ENCODE measurements around the gene MRPL37. TPM values are rescaled to one million over a fixed set of nuclear protein-coding genes. Genes with fewer than 3 reads are reported as not detected.

MRPL37 gene
- polyA plus RNA-seq, 3 donors, result 7.5 to 47.8 (median 42.5) TPM

DNA sequence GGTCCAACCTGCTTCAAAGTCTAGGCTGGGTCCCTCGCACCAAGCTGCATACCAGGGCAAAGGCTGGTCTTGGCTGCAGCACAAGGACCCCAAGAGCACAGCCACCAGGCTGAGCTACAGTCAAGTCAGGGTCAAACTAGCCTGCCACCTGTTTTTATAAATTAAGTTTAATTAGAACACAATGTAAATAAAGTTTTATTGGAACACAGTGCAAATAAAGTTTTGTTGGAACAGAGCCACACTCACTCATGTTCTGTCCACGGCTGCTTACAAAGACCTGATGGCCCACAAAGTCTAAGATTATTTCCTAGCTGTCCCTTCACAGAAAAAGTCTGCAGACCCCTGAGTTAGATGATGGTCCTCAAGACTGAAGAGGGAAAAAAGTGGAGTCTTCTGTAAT, 66.2 kb downstream of the MRPL37 start:
- intact Hi-C loops (cut with micrococcal nuclease), result no loop called here
- H3K27ac Mint-ChIP-seq, result no peak overlapping the region

DNA sequence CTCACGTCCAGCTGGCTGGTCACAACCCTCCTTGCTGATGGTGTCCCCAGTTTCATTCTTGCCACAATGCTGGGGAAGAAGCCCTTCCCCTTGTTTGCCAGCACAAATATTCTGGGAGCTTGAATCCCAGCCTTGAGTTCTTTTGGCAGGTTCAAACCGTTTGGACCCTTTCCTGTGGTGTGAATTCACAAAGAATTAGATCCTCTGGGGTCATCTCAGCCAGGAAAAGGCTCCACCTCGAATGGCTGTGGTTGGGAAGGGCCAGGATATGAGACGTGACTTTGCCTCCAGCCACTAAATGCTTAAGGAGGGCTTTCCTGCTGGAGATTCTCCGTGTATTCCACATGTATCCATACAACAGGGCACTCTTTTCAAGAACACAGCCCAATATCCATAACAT, 66.9 kb downstream of the MRPL37 start:
- Histone ChIP-seq H3K79me2 (ENCODE audit: insufficient read depth, low read length) (no peaks in the 10 kb centered on the region), H3K9me3 (replicated peaks in 1 of 2; ENCODE audit: control insufficient read depth in 1 of 2, insufficient read depth in 1 of 2, low read length in 2 of 2) (no peaks in the 10 kb centered on the region), H2AFZ (ENCODE audit: insufficient read depth, low read depth, low read length, poor library complexity, severe bottlenecking) (no peak overlapping the region), H3K36me3 (replicated peaks in 1 of 2; ENCODE audit: control insufficient read depth in 1 of 2, insufficient read depth in 2 of 2, low read length in 2 of 2) (no peaks in the 10 kb centered on the region), H3K4me2 (replicated peaks; ENCODE audit: extremely low read depth, low read length, poor library complexity, severe bottlenecking) (no peak overlapping the region), H3K27ac (ENCODE audit: low read depth in 1 of 2, low read length in 2 of 2) (no peak overlapping the region), H3K9ac (ENCODE audit: insufficient read depth, low read length, poor library complexity, severe bottlenecking) (no peak overlapping the region), H3K4me1 (ENCODE audit: control insufficient read depth in 1 of 2, insufficient read depth in 2 of 2, low read length in 2 of 2) (no peaks in the 10 kb centered on the region), H4K20me1 (ENCODE audit: insufficient read depth, low read length) (peaks cover 18% of the 10 kb centered on the region), H3K4me3 (replicated peaks in 1 of 3; ENCODE audit: low read depth in 2 of 3, low read length in 3 of 3) (no peak overlapping the region), H3K27me3 (ENCODE audit: control insufficient read depth in 2 of 2, insufficient read depth in 2 of 2, low read length in 2 of 2) (no peaks in the 10 kb centered on the region)
- Mint-ChIP-seq H3K4me3 (no peak overlapping the region), H3K27me3 (ENCODE audit: low read depth in 3 of 3) (no peaks in the 10 kb centered on the region), H3K9me3 (no peaks in the 10 kb centered on the region), H3K36me3 (peaks cover 4 to 5% of the 10 kb centered on the region in 2 donors), H3K27ac (no peak overlapping the region), H3K4me1 (no peaks in the 10 kb centered on the region)
- intact Hi-C loops (cut with micrococcal nuclease), result no loop called here
- TF ChIP-seq, protein P1, sequence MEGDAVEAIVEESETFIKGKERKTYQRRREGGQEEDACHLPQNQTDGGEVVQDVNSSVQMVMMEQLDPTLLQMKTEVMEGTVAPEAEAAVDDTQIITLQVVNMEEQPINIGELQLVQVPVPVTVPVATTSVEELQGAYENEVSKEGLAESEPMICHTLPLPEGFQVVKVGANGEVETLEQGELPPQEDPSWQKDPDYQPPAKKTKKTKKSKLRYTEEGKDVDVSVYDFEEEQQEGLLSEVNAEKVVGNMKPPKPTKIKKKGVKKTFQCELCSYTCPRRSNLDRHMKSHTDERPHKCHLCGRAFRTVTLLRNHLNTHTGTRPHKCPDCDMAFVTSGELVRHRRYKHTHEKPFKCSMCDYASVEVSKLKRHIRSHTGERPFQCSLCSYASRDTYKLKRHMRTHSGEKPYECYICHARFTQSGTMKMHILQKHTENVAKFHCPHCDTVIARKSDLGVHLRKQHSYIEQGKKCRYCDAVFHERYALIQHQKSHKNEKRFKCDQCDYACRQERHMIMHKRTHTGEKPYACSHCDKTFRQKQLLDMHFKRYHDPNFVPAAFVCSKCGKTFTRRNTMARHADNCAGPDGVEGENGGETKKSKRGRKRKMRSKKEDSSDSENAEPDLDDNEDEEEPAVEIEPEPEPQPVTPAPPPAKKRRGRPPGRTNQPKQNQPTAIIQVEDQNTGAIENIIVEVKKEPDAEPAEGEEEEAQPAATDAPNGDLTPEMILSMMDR (IDR thresholded peaks at IDR 0.05), result no peak
- 100% methylated on average over 2 of the region's 5 CpGs for WGBS (ENCODE audit: insufficient coverage)
- no peak for DNase-seq

More for the DNA sequence above, 66.2 kb downstream of the MRPL37 start:
- no peaks in the 10 kb centered on the region for H3K9me3 ChIP-seq (replicated peaks in 1 of 2; ENCODE audit: control insufficient read depth in 1 of 2, insufficient read depth in 1 of 2, low read length in 2 of 2)
- no peaks in the 10 kb centered on the region for H3K4me1 ChIP-seq (ENCODE audit: control insufficient read depth in 1 of 2, insufficient read depth in 2 of 2, low read length in 2 of 2)
- H3K27me3 Mint-ChIP-seq (ENCODE audit: low read depth in 3 of 3), result no peaks in the 10 kb centered on the region
- no peaks in the 10 kb centered on the region for H3K4me1 Mint-ChIP-seq
- no peaks in the 10 kb centered on the region for H3K27me3 ChIP-seq (ENCODE audit: control insufficient read depth in 2 of 2, insufficient read depth in 2 of 2, low read length in 2 of 2)
- H3K4me3 Mint-ChIP-seq, result no peak overlapping the region
- no peak overlapping the region for H3K4me3 ChIP-seq (replicated peaks in 1 of 3; ENCODE audit: low read depth in 2 of 3, low read length in 3 of 3)
- TF ChIP-seq, protein P1 (IDR thresholded peaks at IDR 0.05), result no peak
- no peak overlapping the region for H3K9ac ChIP-seq (ENCODE audit: insufficient read depth, low read length, poor library complexity, severe bottlenecking)
- H4K20me1 ChIP-seq (ENCODE audit: insufficient read depth, low read length), result peaks cover 23% of the 10 kb centered on the region
- no peak for DNase-seq
- H3K4me2 ChIP-seq (replicated peaks; ENCODE audit: extremely low read depth, low read length, poor library complexity, severe bottlenecking), result no peak overlapping the region
- WGBS (ENCODE audit: insufficient coverage), result 100% methylated on average over 1 of the region's 2 CpGs
- H3K9me3 Mint-ChIP-seq, result no peaks in the 10 kb centered on the region
- no peak overlapping the region for H2AFZ ChIP-seq (ENCODE audit: insufficient read depth, low read depth, low read length, poor library complexity, severe bottlenecking)
- H3K27ac ChIP-seq (ENCODE audit: low read depth in 1 of 2, low read length in 2 of 2), result no peak overlapping the region
- H3K79me2 ChIP-seq (ENCODE audit: insufficient read depth, low read length), result no peaks in the 10 kb centered on the region
- peaks cover 4 to 7% of the 10 kb centered on the region in 2 donors for H3K36me3 Mint-ChIP-seq
- H3K36me3 ChIP-seq (replicated peaks in 1 of 2; ENCODE audit: control insufficient read depth in 1 of 2, insufficient read depth in 2 of 2, low read length in 2 of 2), result no peaks in the 10 kb centered on the region

Other genes starting within 250 kb of the MRPL37 start
- gene LDLRAD1, start 182.0 kb upstream of the MRPL37 start, polyA plus RNA-seq, result not detected
- 100 to 1,000 TPM; 169 to 925 (median 831) TPM for gene TMEM59, start 147.0 kb upstream of the MRPL37 start, polyA plus RNA-seq
- gene TCEANC2, start 146.6 kb upstream of the MRPL37 start, polyA plus RNA-seq, result 1 to 10 TPM; 3.0 to 6.7 (median 3.8) TPM
- under 1 TPM in 1 of 3 donors, not detected in 2; 0.09 TPM for gene CDCP2, start 47.2 kb upstream of the MRPL37 start, polyA plus RNA-seq
- 1 to 10 TPM in 2 of 3 donors, under 1 TPM in 1; 0.76 to 3.9 (median 1.5) TPM for gene CYB5RL, start 137 bp upstream of the MRPL37 start, polyA plus RNA-seq
- gene SSBP3, start 206.2 kb downstream of the MRPL37 start, polyA plus RNA-seq, result 10 to 100 TPM in 1 of 3 donors, 1 to 10 TPM in 2; 4.1 to 30.7 (median 4.3) TPM